Measurements from ENCODE around the gene COA1. TPM values are rescaled to one million over a fixed set of nuclear protein-coding genes. Genes with fewer than 3 reads are reported as not detected.

COA1 gene
- total and polyA plus RNA-seq, 7 experiments from 2014 or later: 51.3 to 86.6 (median 67.0) TPM

DNA sequence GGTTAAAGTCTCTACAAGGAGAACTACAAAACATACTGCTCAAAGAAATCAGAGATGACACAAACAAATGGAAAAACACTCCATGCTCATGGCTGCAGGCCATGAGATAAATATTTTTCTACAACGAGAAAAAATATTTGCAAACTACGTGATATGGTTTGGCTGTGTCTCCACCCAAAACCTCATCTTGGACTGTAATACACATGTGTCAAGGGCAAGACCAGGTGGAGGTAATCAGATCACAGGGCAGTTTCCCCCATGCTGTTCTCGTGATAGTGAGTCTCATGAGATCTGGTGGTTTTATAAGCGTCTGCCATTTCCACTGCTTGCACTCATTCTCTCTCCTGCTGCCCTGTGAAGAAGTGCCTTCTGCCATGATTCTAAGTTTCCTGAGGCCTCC is 57.8 kb downstream of the COA1 start:
- no peaks in the 10 kb centered on the region for H3K27me3 Mint-ChIP-seq
- peaks cover 22 to 61% (median 43%) of the 10 kb centered on the region in 5 donors for H3K36me3 Mint-ChIP-seq
- peaks cover 0 to 38% (median 6%) of the 10 kb centered on the region in 11 donors for H3K9me3 Mint-ChIP-seq
- H3K4me1 Mint-ChIP-seq: peaks cover 34 to 88% (median 87%) of the 10 kb centered on the region in 7 donors
- H3K4me3 ChIP-seq (ENCODE audit: low read length): no peak overlapping the region
- peaks cover 0 to 5% (median 0%) of the 10 kb centered on the region in 3 experiments for H3K36me3 ChIP-seq (ENCODE audit: control insufficient read depth in 2 of 3, insufficient read depth in 3 of 3, low read length in 3 of 3)
- ChIA-PET CTCF (no interaction called here), POLR2A (interaction anchor here (1.0 to 2.0 kb wide), 2 partner anchors 86 to 89 kb away, joined by 3 to 6 read pairs; partner anchors contain the start of gene STK17A)
- peak overlapping the region in 3 of 10 donors; percentile 9 to 39 (median 12) for H3K4me3 Mint-ChIP-seq
- H3K27ac Mint-ChIP-seq: peak overlapping the region in 3 of 9 donors; percentile 10 to 59 (median 58)
- no peaks in the 10 kb centered on the region for H3K9me3 ChIP-seq (ENCODE audit: control insufficient read depth in 2 of 3, low read length in 3 of 3)
- H3K27ac ChIP-seq (ENCODE audit: low read depth, low read length): no peak overlapping the region
- intact Hi-C loops (cut with micrococcal nuclease): no loop called here
- no peaks in the 10 kb centered on the region for H3K27me3 ChIP-seq (ENCODE audit: control insufficient read depth in 2 of 2, insufficient read depth in 2 of 2, low read length in 2 of 2)
- no peak for DNase-seq
- no peak for ATAC-seq
- H3K4me1 ChIP-seq (ENCODE audit: control insufficient read depth in 2 of 2, insufficient read depth in 2 of 2, low read length in 2 of 2): peaks cover 10 to 12% of the 10 kb centered on the region in 2 donors

DNA sequence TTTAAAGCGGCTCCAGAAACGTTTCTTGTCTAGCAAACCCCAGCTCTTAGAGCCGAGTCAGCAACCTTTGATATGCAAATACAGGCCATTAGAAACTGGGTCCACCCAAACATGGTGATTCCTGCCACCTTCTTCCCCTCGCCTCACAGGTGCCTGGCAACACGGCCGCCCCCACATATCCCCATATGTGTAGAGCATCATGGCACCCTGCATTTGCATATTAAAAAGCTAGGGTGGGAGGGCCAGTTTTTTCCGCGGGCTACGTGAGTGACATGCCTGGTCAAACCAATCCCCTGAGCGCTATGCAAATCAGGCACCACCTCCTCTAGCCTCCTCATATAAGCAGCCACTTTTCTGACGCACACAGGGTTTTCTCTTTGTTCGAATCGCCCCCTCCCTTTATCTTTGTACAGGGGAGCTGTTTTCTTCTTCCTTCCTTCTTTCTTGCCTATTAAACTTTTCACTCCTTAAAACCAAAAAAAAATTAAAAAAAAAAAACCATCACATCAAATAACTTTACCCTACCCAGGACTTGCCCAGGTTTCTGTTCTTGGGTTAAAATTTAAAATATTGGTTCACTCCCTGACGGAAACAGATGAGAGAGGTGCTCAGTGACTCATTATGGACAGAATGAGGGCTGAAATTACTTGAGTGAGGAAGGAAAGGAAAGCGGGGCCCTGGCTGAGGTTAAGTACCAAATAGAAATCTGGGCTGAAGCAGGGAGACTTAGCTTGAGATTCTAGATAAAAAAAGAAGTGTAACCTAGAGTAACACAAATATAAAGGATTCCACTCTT is 59.8 kb downstream of the COA1 start:
- intact Hi-C loops (cut with micrococcal nuclease): loop anchor here (1.0 kb wide), 2 partner anchors 9 to 20 kb away; no protein-coding TSS in a partner anchor
- Mint-ChIP-seq H3K4me3 (peak overlapping the region; percentile 39 to 81 (median 66)), H3K27me3 (no peaks in the 10 kb centered on the region), H3K9me3 (peaks cover 0 to 38% (median 8%) of the 10 kb centered on the region in 11 donors), H3K27ac (peak overlapping the region; percentile 67 to 93 (median 88)), H3K4me1 (peaks cover 39 to 95% (median 91%) of the 10 kb centered on the region in 7 donors), H3K36me3 (peaks cover 19 to 60% (median 42%) of the 10 kb centered on the region in 5 donors)
- H3K4me1 ChIP-seq (ENCODE audit: control insufficient read depth in 2 of 2, insufficient read depth in 2 of 2, low read length in 2 of 2): peaks cover 10 to 29% of the 10 kb centered on the region in 2 donors
- ATAC-seq: peak; percentile 86
- H3K27ac ChIP-seq (ENCODE audit: low read depth, low read length): peak overlapping the region; percentile 53
- peak in 7 of 9 donors; percentile 30 to 56 (median 47) for DNase-seq
- no peak overlapping the region for H3K4me3 ChIP-seq (ENCODE audit: low read length)
- CTCF ChIA-PET: interaction anchor here (0.6 to 2.6 kb wide), 5 partner anchors 20 to 478 kb away, joined by 4 to 10 read pairs (median 9); partner anchors contain the start of gene STK17A
- peaks cover 0 to 5% (median 0%) of the 10 kb centered on the region in 3 experiments for H3K36me3 ChIP-seq (ENCODE audit: control insufficient read depth in 2 of 3, insufficient read depth in 3 of 3, low read length in 3 of 3)
- H3K9me3 ChIP-seq (ENCODE audit: control insufficient read depth in 2 of 3, low read length in 3 of 3): no peaks in the 10 kb centered on the region
- POLR2A ChIA-PET: interaction anchor here (0.6 to 2.4 kb wide), 10 partner anchors 11 to 738 kb away, joined by 3 to 12 read pairs (median 6); partner anchors contain the start of genes MRPL32, PSMA2 and STK17A
- no peaks in the 10 kb centered on the region for H3K27me3 ChIP-seq (ENCODE audit: control insufficient read depth in 2 of 2, insufficient read depth in 2 of 2, low read length in 2 of 2)

DNA sequence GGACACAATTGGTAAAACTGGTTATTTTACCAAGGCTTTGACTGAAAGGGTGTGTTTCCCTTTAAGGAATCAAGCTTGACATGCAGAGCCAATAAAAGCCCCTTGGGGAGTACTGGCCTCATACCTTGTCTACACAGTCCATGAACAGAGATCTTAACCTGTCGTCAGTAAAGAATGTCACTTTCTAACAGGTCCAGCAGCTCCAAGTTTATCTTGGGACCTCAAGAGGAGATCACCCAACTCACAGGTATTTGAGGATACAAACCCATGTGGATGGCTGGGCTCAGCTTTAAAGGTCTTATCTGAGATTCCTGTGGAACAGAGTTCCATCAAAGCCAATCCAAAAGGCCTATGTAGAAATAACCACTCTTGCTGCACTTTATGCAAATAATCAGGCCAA is 61.3 kb downstream of the COA1 start:
- peak overlapping the region in 3 of 9 donors; percentile 76 to 93 (median 93) for H3K27ac Mint-ChIP-seq
- no peak overlapping the region for H3K4me3 Mint-ChIP-seq
- intact Hi-C loops (cut with micrococcal nuclease): no loop called here
- Histone ChIP-seq H3K27me3 (ENCODE audit: control insufficient read depth in 2 of 2, insufficient read depth in 2 of 2, low read length in 2 of 2) (no peaks in the 10 kb centered on the region), H3K36me3 (ENCODE audit: control insufficient read depth in 2 of 3, insufficient read depth in 3 of 3, low read length in 3 of 3) (peaks cover 0 to 5% (median 0%) of the 10 kb centered on the region in 3 experiments), H3K4me3 (ENCODE audit: low read length) (no peak overlapping the region), H3K27ac (ENCODE audit: low read depth, low read length) (no peak overlapping the region), H3K9me3 (ENCODE audit: control insufficient read depth in 2 of 3, low read length in 3 of 3) (no peaks in the 10 kb centered on the region), H3K4me1 (ENCODE audit: control insufficient read depth in 2 of 2, insufficient read depth in 2 of 2, low read length in 2 of 2) (peaks cover 10 to 34% of the 10 kb centered on the region in 2 donors)
- H3K4me1 Mint-ChIP-seq: peaks cover 42 to 95% (median 91%) of the 10 kb centered on the region in 7 donors
- DNase-seq (no peak), ATAC-seq (no peak)
- peaks cover 22 to 50% (median 39%) of the 10 kb centered on the region in 5 donors for H3K36me3 Mint-ChIP-seq
- CTCF ChIA-PET: interaction anchor here (0.6 to 2.6 kb wide), 3 partner anchors 9 to 85 kb away, joined by 5 to 10 read pairs (median 9); partner anchors contain the start of gene STK17A
- POLR2A ChIA-PET: interaction anchor here (1.1 to 2.4 kb wide), 4 partner anchors 13 to 32 kb away, joined by 3 to 12 read pairs (median 8); no protein-coding TSS in a partner anchor
- peaks cover 0 to 37% (median 8%) of the 10 kb centered on the region in 11 donors for H3K9me3 Mint-ChIP-seq
- H3K27me3 Mint-ChIP-seq: no peaks in the 10 kb centered on the region

DNA sequence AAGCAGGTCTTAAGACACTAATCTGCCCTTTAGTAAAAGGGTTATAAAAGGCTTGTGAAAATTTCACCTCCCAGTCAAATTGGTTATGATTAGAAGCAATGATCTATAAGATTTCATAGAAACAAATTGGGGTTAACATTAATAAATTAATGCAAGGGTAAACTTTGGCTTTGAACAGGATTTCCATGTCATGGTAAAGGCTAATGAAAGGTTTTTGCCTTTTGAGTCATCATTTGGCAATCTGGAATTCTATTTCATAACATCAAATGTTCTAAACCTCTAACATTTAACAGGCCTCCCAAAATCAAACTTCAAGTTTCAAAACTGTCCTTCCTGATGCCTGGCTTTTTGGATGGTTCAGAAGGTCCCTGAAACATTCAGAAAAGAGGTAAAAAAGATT is 62.4 kb downstream of the COA1 start:
- peaks cover 42 to 92% (median 84%) of the 10 kb centered on the region in 7 donors for H3K4me1 Mint-ChIP-seq
- ChIA-PET POLR2A (interaction anchor here (1.0 to 1.4 kb wide), 5 partner anchors 11 to 50 kb away, joined by 3 to 6 read pairs (median 4); no protein-coding TSS in a partner anchor), CTCF (interaction anchor here (0.7 to 2.6 kb wide), 3 partner anchors 33 to 84 kb away, joined by 3 to 10 read pairs (median 4); partner anchors contain the start of gene STK17A)
- Histone ChIP-seq H3K9me3 (ENCODE audit: control insufficient read depth in 2 of 3, low read length in 3 of 3) (no peaks in the 10 kb centered on the region), H3K27me3 (ENCODE audit: control insufficient read depth in 2 of 2, insufficient read depth in 2 of 2, low read length in 2 of 2) (no peaks in the 10 kb centered on the region), H3K27ac (ENCODE audit: low read depth, low read length) (no peak overlapping the region), H3K4me1 (ENCODE audit: control insufficient read depth in 2 of 2, insufficient read depth in 2 of 2, low read length in 2 of 2) (peaks cover 10 to 34% of the 10 kb centered on the region in 2 donors), H3K4me3 (ENCODE audit: low read length) (no peak overlapping the region), H3K36me3 (ENCODE audit: control insufficient read depth in 2 of 3, insufficient read depth in 3 of 3, low read length in 3 of 3) (peaks cover 0 to 5% (median 0%) of the 10 kb centered on the region in 3 experiments)
- DNase-seq (no peak), ATAC-seq (no peak)
- no peaks in the 10 kb centered on the region for H3K27me3 Mint-ChIP-seq
- peaks cover 0 to 27% (median 6%) of the 10 kb centered on the region in 11 donors for H3K9me3 Mint-ChIP-seq
- H3K36me3 Mint-ChIP-seq: peaks cover 21 to 43% (median 37%) of the 10 kb centered on the region in 5 donors
- H3K27ac Mint-ChIP-seq: peak overlapping the region in 5 of 9 donors; percentile 38 to 95 (median 67)
- H3K4me3 Mint-ChIP-seq: no peak overlapping the region
- intact Hi-C loops (cut with micrococcal nuclease): no loop called here

DNA sequence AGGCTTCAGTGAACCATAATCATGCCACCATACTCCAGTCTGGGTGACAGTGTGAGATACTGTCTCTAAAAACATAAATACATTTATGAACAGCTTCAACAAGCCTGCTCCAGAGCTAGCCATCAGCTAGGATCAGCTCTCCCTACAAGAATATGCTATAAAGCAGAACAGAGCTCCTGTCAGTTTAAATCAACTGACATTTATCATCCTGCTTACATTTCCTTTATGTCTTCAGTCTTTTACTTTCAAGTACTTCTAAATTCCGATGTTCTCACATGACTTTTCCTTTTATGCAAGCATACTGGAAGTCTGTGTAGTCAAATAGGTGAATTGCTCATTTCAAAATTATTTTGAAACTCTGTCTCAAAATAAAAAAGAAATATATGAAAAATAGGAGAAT is 64.6 kb downstream of the COA1 start:
- Histone ChIP-seq H3K4me3 (ENCODE audit: low read length) (no peak overlapping the region), H3K9me3 (ENCODE audit: control insufficient read depth in 2 of 3, low read length in 3 of 3) (no peaks in the 10 kb centered on the region), H3K27ac (ENCODE audit: low read depth, low read length) (peak overlapping the region; percentile 43), H3K27me3 (ENCODE audit: control insufficient read depth in 2 of 2, insufficient read depth in 2 of 2, low read length in 2 of 2) (no peaks in the 10 kb centered on the region), H3K4me1 (ENCODE audit: control insufficient read depth in 2 of 2, insufficient read depth in 2 of 2, low read length in 2 of 2) (peaks cover 8 to 32% of the 10 kb centered on the region in 2 donors), H3K36me3 (ENCODE audit: control insufficient read depth in 2 of 3, insufficient read depth in 3 of 3, low read length in 3 of 3) (peaks cover 0 to 5% (median 0%) of the 10 kb centered on the region in 3 experiments)
- Mint-ChIP-seq H3K9me3 (peaks cover 0 to 17% (median 5%) of the 10 kb centered on the region in 11 donors), H3K36me3 (peaks cover 21 to 43% (median 32%) of the 10 kb centered on the region in 5 donors), H3K27me3 (no peaks in the 10 kb centered on the region), H3K27ac (peak overlapping the region in 8 of 9 donors; percentile 70 to 95 (median 89)), H3K4me3 (peak overlapping the region in 9 of 10 donors; percentile 38 to 81 (median 59)), H3K4me1 (peaks cover 43 to 87% (median 75%) of the 10 kb centered on the region in 7 donors)
- POLR2A ChIA-PET: interaction anchor here (1.0 to 2.5 kb wide), 6 partner anchors 9 to 82 kb away, joined by 4 to 12 read pairs (median 8); partner anchors contain the start of gene STK17A
- CTCF ChIA-PET: interaction anchor here (0.7 to 1.0 kb wide), 3 partner anchors 9 to 82 kb away, joined by 5 to 6 read pairs (median 5); partner anchors contain the start of gene STK17A
- DNase-seq (no peak), ATAC-seq (no peak)
- intact Hi-C loops (cut with micrococcal nuclease): loop anchor here (1.0 to 2.0 kb wide), 4 partner anchors 10 to 16 kb away; no protein-coding TSS in a partner anchor

DNA sequence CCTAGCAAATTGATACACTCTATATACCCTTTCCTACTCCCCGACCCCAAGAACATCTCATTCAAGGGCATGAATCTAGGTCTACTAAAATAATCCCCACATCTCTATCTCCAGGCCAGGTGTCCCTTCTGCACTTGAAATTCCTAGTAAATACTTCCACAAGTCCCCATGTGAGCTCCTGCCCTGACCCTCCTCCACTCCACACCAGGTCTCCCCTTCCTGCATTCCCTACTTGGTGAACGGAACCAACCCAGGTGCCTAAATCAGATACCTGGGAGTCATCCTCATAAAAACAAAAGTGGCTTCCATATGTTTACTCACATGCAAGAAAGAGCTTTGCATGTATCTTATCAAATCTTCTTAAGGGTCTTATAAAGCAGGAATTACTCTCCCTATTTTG is 69.2 kb downstream of the COA1 start:
- H3K27ac Mint-ChIP-seq: peak overlapping the region; percentile 21 to 88 (median 68)
- peaks cover 6 to 41% (median 17%) of the 10 kb centered on the region in 5 donors for H3K36me3 Mint-ChIP-seq
- H3K9me3 Mint-ChIP-seq: peaks cover 0 to 2% (median 0%) of the 10 kb centered on the region in 11 donors
- CTCF ChIA-PET: interaction anchor here (0.5 to 1.6 kb wide), 4 partner anchors 10 to 78 kb away, joined by 3 to 6 read pairs (median 4); partner anchors contain the start of gene STK17A
- peak overlapping the region in 9 of 10 donors; percentile 1 to 68 (median 41) for H3K4me3 Mint-ChIP-seq
- Histone ChIP-seq H3K36me3 (ENCODE audit: control insufficient read depth in 2 of 3, insufficient read depth in 3 of 3, low read length in 3 of 3) (no peaks in the 10 kb centered on the region), H3K4me1 (ENCODE audit: control insufficient read depth in 2 of 2, insufficient read depth in 2 of 2, low read length in 2 of 2) (peaks cover 23 to 36% of the 10 kb centered on the region in 2 donors), H3K27ac (ENCODE audit: low read depth, low read length) (no peak overlapping the region), H3K4me3 (ENCODE audit: low read length) (no peak overlapping the region), H3K9me3 (ENCODE audit: control insufficient read depth in 2 of 3, low read length in 3 of 3) (no peaks in the 10 kb centered on the region), H3K27me3 (ENCODE audit: control insufficient read depth in 2 of 2, insufficient read depth in 2 of 2, low read length in 2 of 2) (no peaks in the 10 kb centered on the region)
- POLR2A ChIA-PET: interaction anchor here (1.0 to 1.6 kb wide), 3 partner anchors 11 to 28 kb away, joined by 3 to 6 read pairs (median 5); no protein-coding TSS in a partner anchor
- peaks cover 45 to 82% (median 72%) of the 10 kb centered on the region in 7 donors for H3K4me1 Mint-ChIP-seq
- intact Hi-C loops (cut with micrococcal nuclease): loop anchor here in 1 of 2 donors (1.0 kb wide), 1 partner anchor 24 kb away; no protein-coding TSS in a partner anchor
- H3K27me3 Mint-ChIP-seq: no peaks in the 10 kb centered on the region
- no peak for ATAC-seq
- no peak for DNase-seq

Data from naive thymus-derived CD4-positive, alpha-beta T cell (primary cell).